Gastroesophageal sphincter (tissue), 3 donors: ENCODE measurements around the gene PRDM2.

ENCODE experiments used
- CTCF ChIP-seq, 4 experiments: fragments of 200-600 bp in 2 of 4; fragments of 450-650 bp in 2 of 4; sonication (generic) in 1 of 4; IDR thresholded peaks; one replicate each; pipeline ENCODE4 v1.5.1; 2017 to 2019; ENCODE audit warnings: antibody characterized with exemption in 4 of 4, mild to moderate bottlenecking in 2 of 4, moderate library complexity in 2 of 4
- POLR2A ChIP-seq, 2 donors: fragments of 450-650 bp; IDR thresholded peaks; one replicate each; pipeline ENCODE4 v1.6.1; 2017; ENCODE audit warnings: antibody characterized with exemption in 2 of 2, mild to moderate bottlenecking in 2 of 2, moderate library complexity in 1 of 2

GRCh38 chr1:13725714-13726175, 25.8 kb downstream of the PRDM2 start:
- TF ChIP-seq CTCF (IDR thresholded peaks at IDR 0.05): peak in 2 of 4 experiments; percentile 16 to 48
- no peak for TF ChIP-seq POLR2A (IDR thresholded peaks at IDR 0.05)
